Measurements from ENCODE around the gene ABR. TPM values are rescaled to one million over a fixed set of nuclear protein-coding genes. Genes with fewer than 3 reads are reported as not detected.

Gene ABR
- total and polyA plus RNA-seq, 2 of the 13 experiments (the other 11 are each of a cell fraction or from before 2014, with no cell fraction given): 12.4 to 40.4 TPM

- TF ChIP-seq CREB3 (CRISPR knock-in tag; IDR thresholded peaks at IDR 0.05): no peak
- no peak for TF ChIP-seq TBP (CRISPR knock-in tag; IDR thresholded peaks at IDR 0.05)
- TF ChIP-seq NFYB (CRISPR knock-in tag; IDR thresholded peaks at IDR 0.05): no peak
- TF ChIP-seq ZNF326 (CRISPR knock-in tag; IDR thresholded peaks at IDR 0.05; ENCODE audit: borderline replicate concordance): no peak
- no peak for TF ChIP-seq POLR2G (IDR thresholded peaks at IDR 0.05; ENCODE audit: low read depth, low read length)
These were observed 107.2 kb downstream of the ABR start (continued) for GRCh38 chr17:1072551-1072961.

DNA sequence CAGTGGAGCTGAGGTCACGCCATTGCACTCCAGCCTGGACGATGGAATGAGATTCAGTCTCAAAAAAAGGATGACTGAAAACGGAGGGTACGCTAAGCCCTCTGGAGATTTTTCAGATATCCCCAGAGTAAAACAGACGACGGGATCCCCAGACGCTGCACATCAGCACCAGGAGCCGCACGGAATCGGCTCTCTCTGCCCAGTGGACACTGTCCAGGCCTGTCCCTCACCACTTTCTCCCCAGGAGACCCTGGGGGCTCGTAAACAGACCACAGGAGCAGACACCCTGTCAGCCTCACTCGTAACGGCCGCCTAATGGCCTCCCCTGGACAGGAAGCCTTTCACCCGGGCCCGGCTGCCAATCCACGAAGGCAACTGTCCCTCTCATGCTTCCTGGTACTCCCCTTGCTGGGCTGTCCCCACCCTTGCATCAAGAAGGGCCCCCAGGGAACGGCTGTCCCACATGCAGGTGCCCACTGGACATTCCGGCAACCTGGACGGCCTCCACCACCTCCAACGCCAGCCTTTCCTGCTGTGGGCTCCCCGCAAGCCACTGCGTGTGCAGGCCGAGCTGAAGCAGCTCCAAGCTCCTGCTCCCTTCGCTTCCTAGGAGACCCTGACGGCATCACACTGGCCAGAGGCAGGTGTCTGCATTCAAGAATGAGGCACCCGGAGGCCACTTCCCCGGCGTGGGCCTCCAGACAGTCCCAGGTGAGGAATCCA, 108.5 kb downstream of the ABR start:
- in situ Hi-C loops (cut with HindIII; ENCODE audit: extremely low pct_ligation_motif_present, low pct_unique_long_range_greater_than_20kb): no loop called here

More for the DNA sequence above, 108.5 kb downstream of the ABR start:
- Histone ChIP-seq H3K4me2 (ENCODE audit: low read depth, low read length) (no peak overlapping the region), H3K36me3 (replicated peaks in 1 of 2; ENCODE audit: control insufficient read depth in 1 of 2, insufficient read depth in 2 of 2, low read length in 2 of 2) (peaks cover 0 to 1% of the 10 kb centered on the region in 2 experiments; a peak in 1 of 5 replicates), H3K4me3 (replicated peaks in 1 of 3; ENCODE audit: insufficient read depth in 1 of 3, low read depth in 2 of 3, low read length in 3 of 3) (no peak overlapping the region), H3K79me2 (ENCODE audit: insufficient read depth, low read length) (no peaks in the 10 kb centered on the region), H3K27ac (ENCODE audit: extremely low read length, insufficient read depth, low read length) (no peak overlapping the region), H4K20me1 (ENCODE audit: insufficient read depth, low read length) (no peaks in the 10 kb centered on the region), H3K4me1 (ENCODE audit: insufficient read depth, low read length) (peaks cover 24% of the 10 kb centered on the region), H2AFZ (ENCODE audit: low read length) (no peak overlapping the region), H3K9me3 (ENCODE audit: low read length) (no peaks in the 10 kb centered on the region), H3K27me3 (ENCODE audit: control insufficient read depth in 1 of 2, insufficient read depth in 2 of 2, low read length in 2 of 2) (no peaks in the 10 kb centered on the region), H3K9ac (ENCODE audit: insufficient read depth, low read depth, low read length) (no peak overlapping the region)
- DNase-seq (ENCODE audit: low spot score): no peak
- CTCF ChIA-PET (ENCODE audit: low intra/inter-chr PET ratio, low total read pairs): no interaction called here
- no peak for ATAC-seq
- POLR2A ChIA-PET: no interaction called here
- WGBS (ENCODE audit: low lambda C conversion rate): 91% methylated on average over 24 of the region's 29 CpGs
- TF ChIP-seq SETDB1 (CRISPR knock-in tag; IDR thresholded peaks at IDR 0.05; ENCODE audit: borderline replicate concordance) (no peak), RCOR2 (CRISPR knock-in tag; IDR thresholded peaks at IDR 0.05) (no peak), ZNF672 (CRISPR knock-in tag; IDR thresholded peaks at IDR 0.05) (no peak), FOXK1 (CRISPR knock-in tag; IDR thresholded peaks at IDR 0.05; ENCODE audit: borderline replicate concordance, low read depth) (no peak), ZNF441 (CRISPR knock-in tag; IDR thresholded peaks at IDR 0.05; ENCODE audit: borderline replicate concordance) (no peak), ZNF746 (CRISPR knock-in tag; IDR thresholded peaks at IDR 0.05) (no peak), TBP (CRISPR knock-in tag; IDR thresholded peaks at IDR 0.05) (no peak), NBN (conservative IDR thresholded peaks at IDR 0.05) (no peak), SRSF4 (IDR thresholded peaks at IDR 0.05; ENCODE audit: low read depth, low read length, poor library complexity, severe bottlenecking) (no peak), JUN (CRISPR knock-in tag; IDR thresholded peaks at IDR 0.05) (no peak), CREB1 (IDR thresholded peaks at IDR 0.05) (no peak), CREB1 (CRISPR knock-in tag; IDR thresholded peaks at IDR 0.05) (no peak), ZNF790 (CRISPR knock-in tag; IDR thresholded peaks at IDR 0.05; ENCODE audit: borderline replicate concordance) (no peak)
- no TSS peak for BruUV-seq (replicated peaks)
- FAIRE-seq: no peak
- intact Hi-C loops (cut with micrococcal nuclease; ENCODE audit: unreplicated experiment): no loop called here
